ENCODE data around the gene HDC.

The HDC gene

GRCh38 chr15:50265620-50266019 lies at the start of gene HDC:
HDC (minus strand) TSS chr15:50265726; CDS start chr15:50265623, 103 bp downstream.
- no peak for DNase-seq

- DNase-seq = no peak
Measured at GRCh38 chr15:50312636-50313035, 47.1 kb upstream of the HDC start.

GRCh38 chr15:50307799-50308198 lies 42.3 kb upstream of the HDC start:
- no peak for DNase-seq

- DNase-seq = no peak
Measured at GRCh38 chr15:50304836-50305235, 39.3 kb upstream of the HDC start.

- no peak for DNase-seq
Measured at GRCh38 chr15:50302581-50302980, 37.1 kb upstream of the HDC start.

- DNase-seq = no peak
Measured at GRCh38 chr15:50298340-50298739, 32.8 kb upstream of the HDC start.

GRCh38 chr15:50295966-50296365 lies 30.4 kb upstream of the HDC start:
- no peak for DNase-seq

GRCh38 chr15:50289749-50290148 lies 24.2 kb upstream of the HDC start:
- no peak for DNase-seq

GRCh38 chr15:50287324-50288116 lies 22.0 kb upstream of the HDC start:
- DNase-seq = no peak

- DNase-seq = no peak
Measured at GRCh38 chr15:50281427-50281826, 15.9 kb upstream of the HDC start.

- DNase-seq = no peak
Measured at GRCh38 chr15:50280271-50280670, 14.7 kb upstream of the HDC start.

GRCh38 chr15:50278496-50278895 lies 13.0 kb upstream of the HDC start:
- no peak for DNase-seq

GRCh38 chr15:50277370-50277769 lies 11.8 kb upstream of the HDC start:
- no peak for DNase-seq

- DNase-seq = no peak
Measured at GRCh38 chr15:50275908-50276307, 10.4 kb upstream of the HDC start.

- no peak for DNase-seq
Measured at GRCh38 chr15:50275091-50275490, 9.6 kb upstream of the HDC start.

GRCh38 chr15:50267577-50267976 lies 2.1 kb upstream of the HDC start:
- DNase-seq = no peak

GRCh38 chr15:50262533-50262932 lies 3.0 kb downstream of the HDC start:
- no peak for DNase-seq

- no peak for DNase-seq
Measured at GRCh38 chr15:50261981-50262380, 3.5 kb downstream of the HDC start.

- DNase-seq = no peak
Measured at GRCh38 chr15:50260969-50261496, 4.5 kb downstream of the HDC start.

- DNase-seq = no peak
Measured at GRCh38 chr15:50259276-50259675, 6.2 kb downstream of the HDC start.

- DNase-seq = no peak
Measured at GRCh38 chr15:50257924-50258323, 7.6 kb downstream of the HDC start.

- DNase-seq = no peak
Measured at GRCh38 chr15:50257332-50257731, 8.2 kb downstream of the HDC start.
